ENCODE results near the gene CCDC24.

Gene CCDC24

DNA sequence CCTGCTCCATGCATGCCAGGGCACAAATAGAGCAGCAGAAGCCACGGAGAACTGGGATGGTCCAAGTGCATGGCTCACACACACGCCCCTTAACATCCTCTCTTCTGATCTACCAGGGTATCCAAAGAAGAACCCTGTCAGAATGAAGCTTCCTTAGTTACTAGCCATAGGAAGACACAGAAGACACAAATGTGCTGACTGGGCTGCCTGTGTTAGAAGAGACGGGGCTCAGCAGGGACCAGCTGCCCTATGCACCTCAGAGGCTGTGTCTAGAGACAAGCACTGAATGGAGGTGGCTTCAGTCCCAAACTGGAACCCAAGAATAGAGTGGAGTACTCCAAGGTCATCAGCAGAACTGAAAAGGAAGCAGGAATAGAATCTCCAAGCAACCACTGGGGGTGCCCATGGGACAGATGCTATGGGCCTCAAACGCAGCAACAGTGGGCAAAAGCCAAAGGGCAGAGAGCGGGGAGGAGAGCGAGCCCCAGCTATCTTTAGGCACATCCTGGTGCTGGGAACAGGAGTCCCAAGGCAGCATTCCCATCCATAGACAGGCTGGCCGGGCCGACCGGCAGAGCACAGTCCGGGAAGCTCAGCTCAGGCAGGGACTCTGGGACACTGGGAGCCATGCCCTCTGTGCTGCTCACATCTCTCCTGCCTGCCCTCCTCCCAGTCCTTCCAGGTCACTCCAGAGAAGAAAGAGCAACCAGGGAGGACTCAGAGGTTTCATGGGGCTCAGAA, 30.4 kb downstream of the CCDC24 start:
- Histone ChIP-seq H2BK15ac (ENCODE audit: low read length) (peak overlapping the region; percentile 77), H2AK5ac (ENCODE audit: low read depth, low read length) (no peak overlapping the region), H3K4me1 (ENCODE audit: control insufficient read depth in 2 of 2, insufficient read depth in 1 of 2, low read depth in 1 of 2, low read length in 2 of 2) (peaks cover 13 to 21% of the 10 kb centered on the region in 2 donors), H3K18ac (ENCODE audit: low read length) (no peak overlapping the region), H2BK120ac (ENCODE audit: low read depth, low read length) (no peak overlapping the region), H3K9ac (ENCODE audit: low read depth, low read length, poor library complexity) (no peak overlapping the region), H2BK5ac (ENCODE audit: low read length) (no peak overlapping the region), H3K4me3 (ENCODE audit: low read length in 2 of 2) (no peak overlapping the region), H3K79me1 (ENCODE audit: low read depth, low read length) (no peaks in the 10 kb centered on the region), H2BK12ac (ENCODE audit: low read length) (no peak overlapping the region), H3K36me3 (replicated peaks in 1 of 2; ENCODE audit: control insufficient read depth in 2 of 2, insufficient read depth in 2 of 2, low read length in 2 of 2) (peaks cover 0 to 26% of the 10 kb centered on the region in 2 donors), H3K27ac (replicated peaks; ENCODE audit: low read length) (no peak overlapping the region), H3K9me3 (replicated peaks in 1 of 2; ENCODE audit: control insufficient read depth in 2 of 2, insufficient read depth in 1 of 2, low read depth in 1 of 2, low read length in 2 of 2) (no peaks in the 10 kb centered on the region), H3K4ac (ENCODE audit: low read length) (no peak overlapping the region), H3K27me3 (ENCODE audit: control insufficient read depth in 3 of 3, insufficient read depth in 3 of 3, low read depth in 1 of 3, low read length in 3 of 3) (no peaks in the 10 kb centered on the region), H3K14ac (ENCODE audit: low read length) (no peak overlapping the region), H3K4me2 (ENCODE audit: insufficient read depth, low read length, poor library complexity, severe bottlenecking) (no peak overlapping the region), H2AFZ (ENCODE audit: low read length) (no peak overlapping the region), H3K23ac (ENCODE audit: low read depth, low read length, poor library complexity) (no peak overlapping the region), H4K91ac (ENCODE audit: low read depth, low read length, poor library complexity) (no peak overlapping the region), H4K8ac (ENCODE audit: low read depth, low read length) (no peak overlapping the region)
- no CpG with 5 or more reads among the region's 10 CpGs for WGBS, 2 donors (ENCODE audit: extremely low coverage in 2 of 2, insufficient read length in 2 of 2, insufficient replicate concordance in 1 of 2)
- no peak for DNase-seq (ENCODE audit: low spot score)

DNA sequence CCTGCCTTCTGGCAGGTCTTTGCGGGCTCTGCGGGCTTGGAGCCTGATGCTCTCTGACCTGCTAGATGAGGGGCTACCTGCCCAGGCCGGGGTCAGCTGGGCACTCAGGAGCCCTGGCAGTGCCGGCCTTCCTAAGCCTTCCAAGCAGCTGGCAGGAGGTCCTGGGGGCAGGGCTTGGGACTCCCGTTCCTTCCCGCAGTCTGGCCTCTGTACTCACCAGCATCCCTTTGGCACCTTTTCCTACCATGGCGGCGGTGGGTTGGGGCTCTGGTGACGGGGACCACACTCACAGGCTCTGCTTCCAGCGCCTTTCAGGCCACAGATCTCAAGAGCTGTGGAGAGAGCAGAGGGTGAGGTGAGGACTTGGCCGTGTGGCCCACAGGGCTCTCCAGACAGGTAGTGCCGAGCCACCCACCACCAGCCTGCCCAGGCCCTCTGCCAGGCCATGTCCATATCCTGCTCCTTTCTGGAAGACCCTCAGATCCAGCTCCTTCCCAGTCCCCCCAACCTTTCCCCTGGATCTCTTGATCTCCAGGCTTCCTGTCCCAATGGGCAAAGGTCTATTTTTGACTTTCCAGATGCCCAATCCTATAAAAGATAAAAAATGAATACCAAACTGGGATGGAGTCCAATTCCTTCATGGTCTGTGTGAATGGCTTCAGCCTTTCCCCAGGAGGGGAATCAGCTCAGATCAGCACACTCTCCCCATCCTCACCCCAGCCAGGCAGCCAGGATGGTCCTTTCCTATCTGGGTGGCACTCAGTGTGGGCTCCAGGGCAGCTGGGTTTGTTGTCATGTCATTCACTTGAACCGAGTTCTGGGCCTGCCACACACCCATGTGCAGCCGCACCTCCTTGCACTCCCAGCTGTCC, 32.9 kb downstream of the CCDC24 start:
- Histone ChIP-seq H3K4me1 (ENCODE audit: control insufficient read depth in 2 of 2, insufficient read depth in 1 of 2, low read depth in 1 of 2, low read length in 2 of 2) (peaks cover 6 to 12% of the 10 kb centered on the region in 2 donors), H4K8ac (ENCODE audit: low read depth, low read length) (no peak overlapping the region), H2BK12ac (ENCODE audit: low read length) (no peak overlapping the region), H3K9me3 (replicated peaks in 1 of 2; ENCODE audit: control insufficient read depth in 2 of 2, insufficient read depth in 1 of 2, low read depth in 1 of 2, low read length in 2 of 2) (no peaks in the 10 kb centered on the region), H3K18ac (ENCODE audit: low read length) (no peak overlapping the region), H3K4me3 (ENCODE audit: low read length in 2 of 2) (no peak overlapping the region), H2BK5ac (ENCODE audit: low read length) (peak overlapping the region; percentile 6), H3K4me2 (ENCODE audit: insufficient read depth, low read length, poor library complexity, severe bottlenecking) (no peak overlapping the region), H3K27me3 (ENCODE audit: control insufficient read depth in 3 of 3, insufficient read depth in 3 of 3, low read depth in 1 of 3, low read length in 3 of 3) (no peaks in the 10 kb centered on the region), H3K36me3 (replicated peaks in 1 of 2; ENCODE audit: control insufficient read depth in 2 of 2, insufficient read depth in 2 of 2, low read length in 2 of 2) (peaks cover 0 to 27% of the 10 kb centered on the region in 2 donors), H2BK120ac (ENCODE audit: low read depth, low read length) (no peak overlapping the region), H3K79me1 (ENCODE audit: low read depth, low read length) (no peaks in the 10 kb centered on the region), H3K9ac (ENCODE audit: low read depth, low read length, poor library complexity) (no peak overlapping the region), H2BK15ac (ENCODE audit: low read length) (no peak overlapping the region), H3K23ac (ENCODE audit: low read depth, low read length, poor library complexity) (no peak overlapping the region), H3K27ac (replicated peaks; ENCODE audit: low read length) (no peak overlapping the region), H2AK5ac (ENCODE audit: low read depth, low read length) (no peak overlapping the region), H2AFZ (ENCODE audit: low read length) (no peak overlapping the region), H4K91ac (ENCODE audit: low read depth, low read length, poor library complexity) (no peak overlapping the region), H3K4ac (ENCODE audit: low read length) (no peak overlapping the region), H3K14ac (ENCODE audit: low read length) (no peak overlapping the region)
- no CpG with 5 or more reads among the region's 14 CpGs for WGBS, 2 donors (ENCODE audit: extremely low coverage in 2 of 2, insufficient read length in 2 of 2, insufficient replicate concordance in 1 of 2)
- no peak for DNase-seq (ENCODE audit: low spot score)

DNA sequence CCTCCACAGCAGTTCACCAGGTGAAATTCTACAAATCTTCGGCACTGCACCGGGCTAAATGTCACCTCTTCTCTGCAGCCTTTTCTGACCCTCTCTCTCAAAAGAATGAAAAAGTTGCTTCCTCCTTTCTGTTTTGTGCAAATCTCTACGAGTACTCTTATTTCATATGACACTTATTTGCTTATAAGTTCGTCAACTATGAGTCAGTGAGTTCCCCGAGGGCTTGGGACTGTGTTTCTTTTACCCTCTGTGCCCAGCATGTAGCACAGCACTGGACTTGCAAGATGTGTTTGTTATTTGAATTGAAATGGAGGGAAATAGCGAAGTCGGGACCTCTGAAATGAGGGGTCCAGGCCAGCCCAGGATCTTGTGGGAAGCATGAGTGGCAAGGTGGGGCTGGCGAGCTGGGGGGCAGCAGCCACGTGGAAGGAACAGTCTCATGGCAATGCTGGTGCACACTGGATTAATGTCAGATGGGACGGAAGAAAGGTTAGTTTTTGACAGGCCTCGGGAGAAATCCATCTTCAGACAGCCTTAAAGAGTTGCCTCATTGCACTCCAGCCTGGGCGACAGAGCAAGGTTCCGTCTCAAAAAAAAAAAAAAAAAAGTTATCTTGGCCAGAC, 33.6 kb downstream of the CCDC24 start:
- no peak overlapping the region for H3K4me2 ChIP-seq (ENCODE audit: insufficient read depth, low read length, poor library complexity, severe bottlenecking)
- no peak overlapping the region for H3K27ac ChIP-seq (replicated peaks; ENCODE audit: low read length)
- H3K23ac ChIP-seq (ENCODE audit: low read depth, low read length, poor library complexity), result no peak overlapping the region
- H2BK12ac ChIP-seq (ENCODE audit: low read length), result no peak overlapping the region
- no peaks in the 10 kb centered on the region for H3K9me3 ChIP-seq (replicated peaks in 1 of 2; ENCODE audit: control insufficient read depth in 2 of 2, insufficient read depth in 1 of 2, low read depth in 1 of 2, low read length in 2 of 2)
- DNase-seq (ENCODE audit: low spot score), result no peak
- no peak overlapping the region for H3K18ac ChIP-seq (ENCODE audit: low read length)
- H3K14ac ChIP-seq (ENCODE audit: low read length), result no peak overlapping the region
- H3K9ac ChIP-seq (ENCODE audit: low read depth, low read length, poor library complexity), result no peak overlapping the region
- no peak overlapping the region for H4K91ac ChIP-seq (ENCODE audit: low read depth, low read length, poor library complexity)
- H2AK5ac ChIP-seq (ENCODE audit: low read depth, low read length), result no peak overlapping the region
- peaks cover 0 to 27% of the 10 kb centered on the region in 2 donors for H3K36me3 ChIP-seq (replicated peaks in 1 of 2; ENCODE audit: control insufficient read depth in 2 of 2, insufficient read depth in 2 of 2, low read length in 2 of 2)
- no peak overlapping the region for H2AFZ ChIP-seq (ENCODE audit: low read length)
- H2BK120ac ChIP-seq (ENCODE audit: low read depth, low read length), result no peak overlapping the region
- H4K8ac ChIP-seq (ENCODE audit: low read depth, low read length), result no peak overlapping the region
- no peaks in the 10 kb centered on the region for H3K79me1 ChIP-seq (ENCODE audit: low read depth, low read length)
- WGBS, 2 donors (ENCODE audit: extremely low coverage in 2 of 2, insufficient read length in 2 of 2, insufficient replicate concordance in 1 of 2), result no CpG with 5 or more reads among the region's 13 CpGs
- no peak overlapping the region for H3K4ac ChIP-seq (ENCODE audit: low read length)
- H3K4me1 ChIP-seq (ENCODE audit: control insufficient read depth in 2 of 2, insufficient read depth in 1 of 2, low read depth in 1 of 2, low read length in 2 of 2), result peaks cover 5 to 9% of the 10 kb centered on the region in 2 donors
- H2BK15ac ChIP-seq (ENCODE audit: low read length), result no peak overlapping the region
- H3K4me3 ChIP-seq (ENCODE audit: low read length in 2 of 2), result no peak overlapping the region
- H2BK5ac ChIP-seq (ENCODE audit: low read length), result no peak overlapping the region
- no peaks in the 10 kb centered on the region for H3K27me3 ChIP-seq (ENCODE audit: control insufficient read depth in 3 of 3, insufficient read depth in 3 of 3, low read depth in 1 of 3, low read length in 3 of 3)

DNA sequence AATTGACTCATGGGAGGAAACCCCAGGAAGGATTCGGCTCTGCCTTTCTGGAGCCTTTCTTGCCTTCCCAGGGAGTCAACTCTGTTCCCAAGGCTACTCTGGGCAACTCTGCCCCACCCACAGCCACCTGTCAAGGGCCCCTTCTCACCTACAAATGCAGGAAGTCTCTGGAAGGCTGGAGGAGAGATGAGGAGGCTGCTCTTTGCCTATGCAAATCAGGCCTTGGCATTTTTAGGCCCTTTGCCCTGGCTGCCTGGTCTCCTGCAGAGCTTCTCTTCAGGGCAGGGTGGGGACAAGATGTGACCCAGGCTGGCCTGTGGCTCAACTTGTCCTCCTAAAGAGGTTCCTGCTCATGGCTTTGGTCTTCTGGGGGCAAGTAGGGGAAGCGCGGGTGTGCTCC, 34.4 kb downstream of the CCDC24 start:
- no peak overlapping the region for H2AFZ ChIP-seq (ENCODE audit: low read length)
- H2BK12ac ChIP-seq (ENCODE audit: low read length), result no peak overlapping the region
- no peak overlapping the region for H3K4me2 ChIP-seq (ENCODE audit: insufficient read depth, low read length, poor library complexity, severe bottlenecking)
- H3K27ac ChIP-seq (replicated peaks; ENCODE audit: low read length), result no peak overlapping the region
- peaks cover 0 to 24% of the 10 kb centered on the region in 2 donors for H3K36me3 ChIP-seq (replicated peaks in 1 of 2; ENCODE audit: control insufficient read depth in 2 of 2, insufficient read depth in 2 of 2, low read length in 2 of 2)
- H2BK120ac ChIP-seq (ENCODE audit: low read depth, low read length), result no peak overlapping the region
- no peaks in the 10 kb centered on the region for H3K9me3 ChIP-seq (replicated peaks in 1 of 2; ENCODE audit: control insufficient read depth in 2 of 2, insufficient read depth in 1 of 2, low read depth in 1 of 2, low read length in 2 of 2)
- no peak overlapping the region for H2BK15ac ChIP-seq (ENCODE audit: low read length)
- H4K8ac ChIP-seq (ENCODE audit: low read depth, low read length), result no peak overlapping the region
- peaks cover 7 to 8% of the 10 kb centered on the region in 2 donors for H3K4me1 ChIP-seq (ENCODE audit: control insufficient read depth in 2 of 2, insufficient read depth in 1 of 2, low read depth in 1 of 2, low read length in 2 of 2)
- no peak overlapping the region for H3K14ac ChIP-seq (ENCODE audit: low read length)
- H3K23ac ChIP-seq (ENCODE audit: low read depth, low read length, poor library complexity), result no peak overlapping the region
- no peaks in the 10 kb centered on the region for H3K79me1 ChIP-seq (ENCODE audit: low read depth, low read length)
- no peak overlapping the region for H3K4me3 ChIP-seq (ENCODE audit: low read length in 2 of 2)
- no peak overlapping the region for H4K91ac ChIP-seq (ENCODE audit: low read depth, low read length, poor library complexity)
- H3K9ac ChIP-seq (ENCODE audit: low read depth, low read length, poor library complexity), result no peak overlapping the region
- no peak overlapping the region for H2BK5ac ChIP-seq (ENCODE audit: low read length)
- H3K4ac ChIP-seq (ENCODE audit: low read length), result no peak overlapping the region
- no peaks in the 10 kb centered on the region for H3K27me3 ChIP-seq (ENCODE audit: control insufficient read depth in 3 of 3, insufficient read depth in 3 of 3, low read depth in 1 of 3, low read length in 3 of 3)
- DNase-seq (ENCODE audit: low spot score), result no peak
- H2AK5ac ChIP-seq (ENCODE audit: low read depth, low read length), result no peak overlapping the region
- H3K18ac ChIP-seq (ENCODE audit: low read length), result no peak overlapping the region
- WGBS, 2 donors (ENCODE audit: extremely low coverage in 2 of 2, insufficient read length in 2 of 2, insufficient replicate concordance in 1 of 2), result no CpG with 5 or more reads among the region's 3 CpGs

All from neuronal stem cell (in vitro differentiated cells).